HG02852 (cell line): Measurements from ENCODE around the gene ERI3.
"Not testable (repeated sequence)": the region's sequence is repeated elsewhere in the genome, so short reads cannot be mapped to it uniquely, and the experiment has no call there.

Source experiments
- ATAC-seq: cut with Tn5 transposase; IDR thresholded peaks from one replicate; pipeline ENCODE4 v1.9.1; 2021; ENCODE audit warnings: mild to moderate bottlenecking, moderate library complexity; ENCODE audit not compliant: unreplicated experiment

ERI3 gene

GRCh38 chr1:44217809-44218410 is 137.1 kb downstream of the ERI3 start:
- peak; percentile 36 for ATAC-seq

GRCh38 chr1:44213222-44214112 is 141.6 kb downstream of the ERI3 start, which contains the start of gene DMAP1:
Gene DMAP1 (plus strand): TSS chr1:44213471. CDS start chr1:44213754, 283 bp downstream.
- ATAC-seq: peak; percentile 76

GRCh38 chr1:44212355-44213221 is 142.5 kb downstream of the ERI3 start:
- peak; percentile 26 for ATAC-seq

GRCh38 chr1:44210595-44210994 is 144.5 kb downstream of the ERI3 start:
- no peak for ATAC-seq

- ATAC-seq: no peak
Observed at GRCh38 chr1:44208226-44208625, 146.8 kb downstream of the ERI3 start.

GRCh38 chr1:44206545-44206944 is 148.5 kb downstream of the ERI3 start:
- not testable (repeated sequence) for ATAC-seq

- no peak for ATAC-seq
Observed at GRCh38 chr1:44200336-44200735, 154.7 kb downstream of the ERI3 start.

GRCh38 chr1:44174630-44175029 is 180.4 kb downstream of the ERI3 start:
- no peak for ATAC-seq
